ENCODE data around the gene UXT.

The UXT gene

DNA sequence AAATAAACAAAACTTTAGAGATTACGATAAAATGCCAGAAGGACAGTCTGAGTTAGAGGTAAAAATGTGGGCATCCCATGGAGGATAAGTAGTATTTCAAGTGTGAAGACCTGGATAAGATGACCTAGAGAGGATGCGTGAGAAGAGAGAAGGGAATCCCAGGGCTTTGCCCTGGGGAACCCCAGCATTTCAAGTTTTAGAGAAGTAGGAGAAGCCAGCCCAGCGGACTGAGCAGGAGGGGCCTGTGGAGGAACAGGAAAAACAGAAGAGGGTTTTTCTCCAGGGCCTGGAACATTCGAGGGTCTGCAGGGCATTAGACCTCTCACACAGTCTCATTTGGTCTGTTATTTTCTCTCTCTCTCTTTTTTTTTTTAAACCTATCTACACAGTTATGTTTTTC lies 26.3 kb downstream of the UXT start:
- H3K27me3 ChIP-seq (ENCODE audit: control insufficient read depth, insufficient read depth, low read length): no peaks in the 10 kb centered on the region
- no peak overlapping the region for H3K4me3 ChIP-seq (ENCODE audit: low read depth, low read length)
- peaks cover 42% of the 10 kb centered on the region; the same call in 1 of the 2 replicates for H3K9me3 ChIP-seq (ENCODE audit: control insufficient read depth, insufficient read depth, low read length)
- H3K36me3 ChIP-seq (ENCODE audit: control insufficient read depth, insufficient read depth, low read length): peaks cover 17% of the 10 kb centered on the region
- H3K9ac ChIP-seq (ENCODE audit: low read depth, low read length): no peak overlapping the region
- H3K27ac ChIP-seq (ENCODE audit: low read depth, low read length): no peak overlapping the region
- no peaks in the 10 kb centered on the region; the same call in 1 of the 2 replicates for H3K4me1 ChIP-seq (ENCODE audit: control insufficient read depth, insufficient read depth, low read length)

DNA sequence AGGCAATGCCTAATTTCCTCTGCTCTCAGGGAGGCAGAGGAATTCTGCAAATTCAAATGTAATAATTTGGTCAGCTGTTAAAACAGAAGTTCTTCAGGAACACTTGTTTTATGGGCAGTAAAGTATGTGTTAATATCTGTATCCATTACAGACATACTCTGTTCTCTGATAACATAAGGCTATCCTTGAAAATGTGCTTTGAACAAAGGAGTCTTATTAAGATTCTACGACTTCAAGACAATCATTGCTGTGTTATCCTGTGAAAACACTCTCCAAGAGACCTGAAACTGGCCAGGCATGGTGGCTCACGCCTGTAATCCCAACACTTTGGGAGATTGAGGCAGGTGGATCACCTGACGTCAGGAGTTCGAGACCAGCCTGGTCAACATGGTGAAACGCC lies 27.3 kb downstream of the UXT start:
- Histone ChIP-seq H3K4me1 (ENCODE audit: control insufficient read depth, insufficient read depth, low read length) (no peaks in the 10 kb centered on the region; the same call in 1 of the 2 replicates), H3K27ac (ENCODE audit: low read depth, low read length) (no peak overlapping the region), H3K4me3 (ENCODE audit: low read depth, low read length) (no peak overlapping the region), H3K36me3 (ENCODE audit: control insufficient read depth, insufficient read depth, low read length) (peaks cover 12% of the 10 kb centered on the region), H3K9ac (ENCODE audit: low read depth, low read length) (no peak overlapping the region), H3K27me3 (ENCODE audit: control insufficient read depth, insufficient read depth, low read length) (no peaks in the 10 kb centered on the region), H3K9me3 (ENCODE audit: control insufficient read depth, insufficient read depth, low read length) (peaks cover 39% of the 10 kb centered on the region; the same call in 1 of the 2 replicates)

DNA sequence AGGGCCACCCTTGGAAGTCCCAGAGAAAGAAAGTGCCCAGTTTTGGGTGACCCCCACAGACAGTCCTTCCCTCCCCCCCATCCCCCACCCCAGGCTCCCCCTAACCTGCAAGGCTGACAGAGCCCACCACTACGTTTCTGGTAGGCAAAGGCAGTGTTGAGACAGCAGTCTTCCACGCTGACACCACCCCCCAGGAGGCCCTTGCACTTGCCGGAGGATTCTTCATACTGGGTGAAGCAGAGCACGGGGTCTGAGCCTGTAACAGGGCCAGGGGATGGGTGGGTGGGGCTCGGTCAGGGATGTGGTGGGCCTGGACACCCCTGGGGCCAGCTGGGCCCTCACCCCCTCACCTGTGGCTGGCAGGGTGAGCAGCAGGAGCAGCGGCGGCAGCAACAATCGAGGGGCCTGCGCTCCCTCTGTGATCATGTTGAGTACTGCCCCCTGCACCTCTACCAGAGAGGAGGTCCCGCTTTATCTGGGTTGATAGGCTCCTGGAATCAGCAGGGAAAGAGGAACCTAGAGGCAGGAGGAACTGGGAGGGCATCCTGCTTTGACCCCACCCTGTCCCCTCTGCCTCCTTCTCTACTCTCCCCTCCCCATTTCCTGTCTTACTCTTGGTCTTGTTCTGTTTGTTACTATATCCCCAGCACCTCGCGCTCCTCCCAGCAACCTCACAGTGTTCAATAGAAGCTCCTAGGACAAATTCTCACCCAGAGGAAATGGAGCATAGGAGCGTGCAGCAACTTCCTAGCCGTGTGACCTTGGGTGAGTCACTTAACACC lies 29.4 kb downstream of the UXT start, which contains the start of gene CFP:
TSS of gene CFP (minus strand) at position 512 of the 782 bp plus-strand sequence. CDS start at position 426, 86 bp downstream.
- Histone ChIP-seq H3K4me1 (ENCODE audit: control insufficient read depth, insufficient read depth, low read length) (no peaks in the 10 kb centered on the region; the same call in 1 of the 2 replicates), H3K9me3 (ENCODE audit: control insufficient read depth, insufficient read depth, low read length) (peaks cover 47% of the 10 kb centered on the region)

DNA sequence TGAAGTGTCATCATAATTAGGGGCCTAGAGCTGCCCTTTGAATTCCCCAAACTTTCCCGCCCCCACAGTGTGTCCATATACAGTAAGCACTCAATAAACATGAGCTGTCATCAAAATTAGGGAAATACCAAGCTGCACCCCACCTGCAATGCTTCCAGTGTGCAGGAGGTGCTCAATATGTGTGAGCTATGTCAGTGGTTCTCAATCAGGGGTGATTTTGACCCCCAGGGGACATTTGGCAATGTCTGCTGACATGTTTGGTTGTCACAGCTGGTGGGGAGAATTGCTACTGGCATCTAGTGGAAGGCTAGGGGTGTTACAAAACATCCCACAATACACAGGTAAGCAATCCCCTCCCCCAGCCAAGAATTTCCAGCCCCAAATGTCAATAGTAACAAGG lies 30.0 kb downstream of the UXT start:
- Histone ChIP-seq H3K4me1 (ENCODE audit: control insufficient read depth, insufficient read depth, low read length) (no peaks in the 10 kb centered on the region; the same call in 1 of the 2 replicates), H3K36me3 (ENCODE audit: control insufficient read depth, insufficient read depth, low read length) (0 out of 2 replicates have a peak, but pooled peaks cover under 1% of the 10 kb centered on the region), H3K4me3 (ENCODE audit: low read depth, low read length) (no peak overlapping the region), H3K27me3 (ENCODE audit: control insufficient read depth, insufficient read depth, low read length) (no peaks in the 10 kb centered on the region), H3K27ac (ENCODE audit: low read depth, low read length) (no peak overlapping the region), H3K9ac (ENCODE audit: low read depth, low read length) (no peak overlapping the region), H3K9me3 (ENCODE audit: control insufficient read depth, insufficient read depth, low read length) (peaks cover 50% of the 10 kb centered on the region)

More for the DNA sequence above, 29.4 kb downstream of the UXT start, which contains the start of gene CFP:
- H3K36me3 ChIP-seq (ENCODE audit: control insufficient read depth, insufficient read depth, low read length): peaks cover 3% of the 10 kb centered on the region; the same call in 1 of the 2 replicates
- no peak within 1 kb of the TSS for H3K4me3 ChIP-seq (ENCODE audit: low read depth, low read length)
- no peak within 1 kb of the TSS for H3K9ac ChIP-seq (ENCODE audit: low read depth, low read length)
- no peak within 1 kb of the TSS for H3K27ac ChIP-seq (ENCODE audit: low read depth, low read length)
- H3K27me3 ChIP-seq (ENCODE audit: control insufficient read depth, insufficient read depth, low read length): no peaks in the 10 kb centered on the region

DNA sequence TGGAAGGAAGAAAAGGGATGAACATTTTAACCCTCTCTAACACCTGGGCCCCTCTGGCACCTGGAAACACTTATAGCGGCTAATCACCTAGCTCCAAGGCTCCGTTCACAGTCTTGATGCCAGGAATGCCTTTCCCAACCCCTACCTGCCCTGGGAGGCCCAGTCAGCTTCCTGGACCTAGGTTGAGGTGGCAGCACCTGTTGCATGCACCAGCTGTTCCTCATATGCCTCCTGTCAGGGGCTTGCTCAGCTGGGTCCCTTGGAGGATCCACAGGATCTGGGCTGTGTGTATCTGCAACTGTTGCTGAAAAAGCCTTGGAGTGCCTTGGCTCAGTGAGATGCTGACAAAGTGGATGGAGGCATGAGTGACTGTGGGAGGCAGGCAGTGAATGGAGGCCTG lies 33.6 kb downstream of the UXT start:
- Histone ChIP-seq H3K4me1 (ENCODE audit: control insufficient read depth, insufficient read depth, low read length) (no peaks in the 10 kb centered on the region; the same call in 1 of the 2 replicates), H3K27ac (ENCODE audit: low read depth, low read length) (no peak overlapping the region), H3K4me3 (ENCODE audit: low read depth, low read length) (no peak overlapping the region), H3K9me3 (ENCODE audit: control insufficient read depth, insufficient read depth, low read length) (peaks cover 43% of the 10 kb centered on the region), H3K27me3 (ENCODE audit: control insufficient read depth, insufficient read depth, low read length) (no peaks in the 10 kb centered on the region), H3K36me3 (ENCODE audit: control insufficient read depth, insufficient read depth, low read length) (no peaks in the 10 kb centered on the region), H3K9ac (ENCODE audit: low read depth, low read length) (no peak overlapping the region)

DNA sequence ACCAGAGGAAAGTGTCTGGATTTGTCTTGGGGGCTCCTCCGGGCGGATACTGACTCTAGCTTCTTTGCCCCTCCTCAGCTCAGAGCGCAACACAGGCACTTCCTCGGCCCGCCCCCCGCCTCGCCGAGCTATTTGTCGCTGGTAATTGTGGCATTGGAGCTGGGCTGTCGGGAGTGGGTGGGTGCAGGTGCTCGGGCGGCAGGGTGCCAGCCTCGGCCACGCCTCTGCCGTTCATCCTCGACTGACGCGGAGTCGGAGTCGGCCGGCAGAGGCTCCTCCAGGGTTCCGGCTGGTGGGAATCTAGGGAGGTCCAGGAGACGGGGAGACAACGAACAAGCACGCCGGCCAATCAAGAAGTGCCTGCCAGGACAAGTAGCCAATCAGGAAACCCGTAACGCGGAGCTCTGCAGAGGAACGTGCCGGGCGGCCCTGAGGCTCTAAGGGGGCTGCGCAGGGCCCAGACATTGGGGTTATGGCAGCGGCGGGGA lies 35.4 kb downstream of the UXT start:
- Histone ChIP-seq H3K4me1 (ENCODE audit: control insufficient read depth, insufficient read depth, low read length) (no peaks in the 10 kb centered on the region), H3K9me3 (ENCODE audit: control insufficient read depth, insufficient read depth, low read length) (peaks cover 36% of the 10 kb centered on the region), H3K9ac (ENCODE audit: low read depth, low read length) (peak overlapping the region; percentile 18; the same call in 1 of the 2 replicates), H3K27me3 (ENCODE audit: control insufficient read depth, insufficient read depth, low read length) (no peaks in the 10 kb centered on the region), H3K4me3 (ENCODE audit: low read depth, low read length) (peak overlapping the region; percentile 55), H3K36me3 (ENCODE audit: control insufficient read depth, insufficient read depth, low read length) (no peaks in the 10 kb centered on the region), H3K27ac (ENCODE audit: low read depth, low read length) (no peak overlapping the region)

DNA sequence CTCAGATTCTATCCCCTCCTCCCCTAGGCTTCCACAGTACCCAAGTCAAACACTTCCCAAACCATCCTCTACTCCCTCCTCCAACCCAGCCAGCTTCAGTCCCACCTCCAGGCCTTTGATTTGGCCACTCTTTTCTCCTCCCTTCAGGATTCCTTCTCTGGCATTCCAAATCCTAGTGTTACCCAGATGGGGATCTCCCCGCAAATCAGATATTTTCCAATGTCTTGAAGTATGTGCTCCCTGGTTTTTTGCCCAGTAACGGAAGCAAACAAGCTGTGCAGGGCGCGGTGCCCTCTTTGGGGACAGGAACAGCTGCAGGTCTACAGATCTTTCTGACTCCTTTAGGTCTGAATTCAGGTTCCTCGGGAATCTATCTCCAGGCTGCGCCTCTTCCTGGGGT lies 37.1 kb downstream of the UXT start:
- Histone ChIP-seq H3K4me1 (ENCODE audit: control insufficient read depth, insufficient read depth, low read length) (no peaks in the 10 kb centered on the region), H3K27me3 (ENCODE audit: control insufficient read depth, insufficient read depth, low read length) (no peaks in the 10 kb centered on the region), H3K9me3 (ENCODE audit: control insufficient read depth, insufficient read depth, low read length) (peaks cover 33% of the 10 kb centered on the region), H3K27ac (ENCODE audit: low read depth, low read length) (no peak overlapping the region), H3K4me3 (ENCODE audit: low read depth, low read length) (no peak overlapping the region), H3K9ac (ENCODE audit: low read depth, low read length) (no peak overlapping the region), H3K36me3 (ENCODE audit: control insufficient read depth, insufficient read depth, low read length) (no peaks in the 10 kb centered on the region)

DNA sequence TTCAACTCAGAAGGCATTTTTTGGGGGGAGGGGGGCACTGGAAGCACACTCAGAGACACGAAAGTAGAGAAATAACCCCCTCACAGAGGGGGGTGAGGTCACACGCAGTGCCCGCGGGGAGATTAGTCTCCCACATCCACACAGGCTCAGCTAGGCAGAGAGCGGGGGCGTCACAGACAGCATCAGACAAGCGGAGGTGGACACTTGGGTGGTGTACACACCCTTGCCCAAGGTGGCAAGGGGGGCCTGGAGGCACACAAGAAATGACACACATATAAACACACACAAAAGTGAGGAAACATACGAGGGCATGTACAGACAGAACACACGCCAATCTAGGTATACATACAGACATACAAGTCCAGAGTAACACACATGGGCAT lies 38.7 kb downstream of the UXT start:
- H3K9ac ChIP-seq (ENCODE audit: low read depth, low read length): no peak overlapping the region
- H3K4me3 ChIP-seq (ENCODE audit: low read depth, low read length): peak overlapping the region; percentile 57
- no peaks in the 10 kb centered on the region for H3K27me3 ChIP-seq (ENCODE audit: control insufficient read depth, insufficient read depth, low read length)

DNA sequence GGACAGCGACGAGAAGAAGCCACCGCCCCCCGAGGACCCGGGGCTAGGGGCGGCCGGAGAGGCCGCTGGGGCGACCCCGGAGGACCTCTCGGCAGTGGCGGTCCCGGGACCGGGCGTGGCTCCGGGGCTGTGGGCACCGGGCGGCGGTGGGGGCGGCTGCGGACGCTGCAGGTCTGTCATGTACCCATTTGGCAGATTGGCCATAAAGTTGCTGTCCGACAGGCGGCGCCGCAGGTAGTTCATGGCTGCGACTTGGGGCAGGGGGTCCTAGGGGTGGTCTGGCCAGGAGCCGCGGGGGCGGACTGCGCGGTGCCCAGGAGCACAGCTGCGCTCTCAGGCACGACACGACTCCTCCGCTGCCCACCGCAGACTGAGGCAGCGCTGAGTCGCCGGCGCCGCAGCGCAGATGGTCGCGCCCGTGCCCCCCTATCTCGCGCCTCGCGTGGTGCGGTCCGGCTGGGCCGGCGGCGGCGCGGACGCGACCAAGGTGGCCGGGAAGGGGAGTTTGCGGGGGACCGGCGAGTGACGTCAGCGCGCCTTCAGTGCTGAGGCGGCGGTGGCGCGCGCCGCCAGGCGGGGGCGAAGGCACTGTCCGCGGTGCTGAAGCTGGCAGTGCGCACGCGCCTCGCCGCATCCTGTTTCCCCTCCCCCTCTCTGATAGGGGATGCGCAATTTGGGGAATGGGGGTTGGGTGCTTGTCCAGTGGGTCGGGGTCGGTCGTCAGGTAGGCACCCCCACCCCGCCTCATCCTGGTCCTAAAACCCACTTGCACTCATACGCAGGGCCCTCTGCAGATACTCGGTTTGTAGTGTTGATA lies 39.3 kb downstream of the UXT start, which contains the start of gene SYN1:
TSS of gene SYN1 (minus strand) at position 372 of the 817 bp plus-strand sequence. CDS start at position 243, 129 bp downstream.
- peak within 1 kb of the TSS; percentile 57 for H3K4me3 ChIP-seq (ENCODE audit: low read depth, low read length)
- no peak within 1 kb of the TSS for H3K9ac ChIP-seq (ENCODE audit: low read depth, low read length)
- H3K27me3 ChIP-seq (ENCODE audit: control insufficient read depth, insufficient read depth, low read length): no peaks in the 10 kb centered on the region
- H3K27ac ChIP-seq (ENCODE audit: low read depth, low read length): no peak within 1 kb of the TSS
- H3K9me3 ChIP-seq (ENCODE audit: control insufficient read depth, insufficient read depth, low read length): peaks cover 23% of the 10 kb centered on the region
- no peaks in the 10 kb centered on the region for H3K36me3 ChIP-seq (ENCODE audit: control insufficient read depth, insufficient read depth, low read length)
- no peaks in the 10 kb centered on the region for H3K4me1 ChIP-seq (ENCODE audit: control insufficient read depth, insufficient read depth, low read length)

More for the DNA sequence above, 38.7 kb downstream of the UXT start:
- Histone ChIP-seq H3K9me3 (ENCODE audit: control insufficient read depth, insufficient read depth, low read length) (peaks cover 26% of the 10 kb centered on the region), H3K27ac (ENCODE audit: low read depth, low read length) (no peak overlapping the region), H3K4me1 (ENCODE audit: control insufficient read depth, insufficient read depth, low read length) (no peaks in the 10 kb centered on the region), H3K36me3 (ENCODE audit: control insufficient read depth, insufficient read depth, low read length) (no peaks in the 10 kb centered on the region)

DNA sequence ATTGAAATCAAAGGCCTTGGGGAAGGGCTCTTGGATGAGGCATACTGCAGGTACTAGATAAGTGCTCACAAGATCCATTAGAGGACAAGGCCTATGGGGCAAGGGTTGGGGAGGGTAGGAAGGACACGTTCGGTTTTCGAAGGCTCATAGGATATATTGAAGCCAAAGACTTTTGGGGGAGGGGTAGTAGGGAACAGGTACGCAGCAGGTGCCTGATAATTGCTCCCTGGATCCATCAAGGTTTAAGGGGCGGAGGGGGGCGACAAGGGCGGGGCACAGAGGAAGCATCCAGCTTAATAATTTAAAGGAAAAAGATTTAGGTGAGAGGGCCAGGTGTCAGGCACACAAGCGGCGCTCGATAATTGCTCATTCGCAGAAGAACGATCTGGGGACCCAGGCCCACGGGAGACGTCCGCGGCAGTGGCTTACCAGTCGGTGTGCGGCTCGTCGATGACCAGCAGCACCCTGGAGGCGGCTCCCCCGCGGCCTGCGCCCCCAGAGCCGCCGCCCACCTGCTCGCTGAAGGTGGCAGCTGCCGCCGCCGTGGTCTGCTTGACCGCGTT lies 40.0 kb downstream of the UXT start:
- Histone ChIP-seq H3K27ac (ENCODE audit: low read depth, low read length) (no peak overlapping the region), H3K4me3 (ENCODE audit: low read depth, low read length) (peak overlapping the region; percentile 54), H3K9me3 (ENCODE audit: control insufficient read depth, insufficient read depth, low read length) (peaks cover 20% of the 10 kb centered on the region), H3K9ac (ENCODE audit: low read depth, low read length) (no peak overlapping the region), H3K36me3 (ENCODE audit: control insufficient read depth, insufficient read depth, low read length) (no peaks in the 10 kb centered on the region), H3K4me1 (ENCODE audit: control insufficient read depth, insufficient read depth, low read length) (no peaks in the 10 kb centered on the region), H3K27me3 (ENCODE audit: control insufficient read depth, insufficient read depth, low read length) (no peaks in the 10 kb centered on the region)

All from HUES48 (cell line).